T47D (cell line): ENCODE results near the gene ZNF496.
A peak's percentile ranks its signal among the peaks of the same experiment; 100 is the strongest.

Source experiments
- DNase-seq, 2 experiments: peaks; one replicate each; pipeline versions ENCODE4 v3.0.0 to v3.0.0-alpha.2; 2011 to 2012; ENCODE audit warnings: low read depth in 1 of 2, low spot score in 1 of 2
- JUND ChIP-seq: IDR thresholded peaks from 2 replicates; pipeline ENCODE4 v1.6.1; 2012; ENCODE audit warnings: low read depth
- in situ Hi-C: cut with HindIII; loops from 2 replicates; pipeline ENCODE4 v1.10.0; 2016; ENCODE audit warnings: low sequenced_read_pairs, low pct_unique_long_range_greater_than_20kb

The ZNF496 gene

DNA sequence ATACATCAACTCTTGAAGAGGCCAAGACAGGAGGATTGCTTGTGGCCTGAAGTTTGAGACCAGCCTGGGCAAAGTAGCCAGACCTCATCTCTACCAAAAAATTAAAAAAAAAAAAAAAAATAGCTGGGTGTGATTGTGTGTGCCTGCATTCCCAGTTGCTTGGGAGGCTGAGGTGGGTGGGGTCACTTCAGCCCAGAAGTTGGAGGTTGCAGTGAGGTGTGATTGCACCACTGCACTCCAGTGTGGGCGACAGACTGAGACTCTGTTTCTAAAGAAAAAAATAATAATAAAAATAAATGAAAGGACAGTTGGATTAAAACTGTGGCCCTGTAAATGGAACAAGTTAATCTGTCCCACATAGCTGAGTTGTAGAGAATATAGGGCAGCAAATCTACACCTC is 18.9 kb upstream of the ZNF496 start:
- TF ChIP-seq JUND: no peak
- DNase-seq: no peak
- in situ Hi-C loops: no loop called here

DNA sequence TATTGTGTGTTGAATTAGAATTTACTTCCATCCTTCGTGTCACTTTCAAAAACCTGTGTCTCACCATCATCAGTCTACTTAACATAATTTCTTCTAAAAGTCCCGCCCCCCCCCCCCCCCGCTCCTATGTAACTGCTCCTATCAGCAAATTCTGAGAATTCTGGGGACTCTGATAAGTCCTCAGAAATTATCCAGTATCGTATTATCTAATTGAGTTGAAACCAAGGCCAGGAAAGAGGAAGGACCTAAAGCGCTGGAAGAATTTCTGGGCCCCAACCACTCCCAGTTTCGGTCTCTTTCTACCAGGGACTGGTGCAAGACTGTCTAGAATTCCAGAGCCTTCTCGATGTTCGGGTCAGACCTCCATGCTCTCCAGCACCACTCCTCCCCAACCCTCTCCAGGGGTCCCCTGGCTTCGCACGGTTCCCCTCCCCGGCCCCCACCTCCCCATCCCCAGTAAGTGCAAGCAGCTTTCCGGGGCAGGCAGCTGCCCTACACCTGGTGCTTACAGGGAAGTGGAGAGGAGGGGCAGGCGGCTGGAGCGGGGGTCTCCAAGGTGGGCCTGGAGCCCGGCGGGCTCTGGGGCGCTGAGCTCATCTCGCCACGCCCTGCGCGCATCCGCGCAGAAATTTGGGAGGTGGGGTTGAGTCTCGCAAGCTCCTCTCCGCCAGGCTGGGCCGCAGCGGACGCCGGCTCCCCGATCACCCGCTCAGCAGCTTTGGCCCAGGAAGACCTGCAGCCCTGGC is 16.0 kb upstream of the ZNF496 start:
- in situ Hi-C loops: no loop called here
- no peak for TF ChIP-seq JUND
- no peak for DNase-seq

DNA sequence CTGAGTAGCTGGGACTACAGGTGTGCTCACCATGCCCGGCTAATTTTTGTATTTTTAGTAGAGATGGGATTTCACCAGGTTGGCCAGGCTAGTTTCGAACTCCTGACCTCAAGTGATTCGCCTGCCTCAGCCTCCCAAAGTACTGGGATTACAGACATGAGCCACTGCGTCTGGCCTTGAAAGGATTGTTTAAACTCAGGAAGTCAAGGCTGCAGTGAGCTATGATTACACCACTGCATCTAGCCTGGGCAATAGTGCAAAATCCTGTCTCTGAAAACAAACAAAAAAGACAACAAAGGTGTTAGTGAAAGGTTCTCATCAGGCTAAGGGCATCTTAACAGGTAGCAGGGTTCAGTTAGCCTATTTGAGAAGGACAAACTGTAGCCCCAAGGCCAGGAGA is 14.2 kb upstream of the ZNF496 start:
- DNase-seq: no peak
- TF ChIP-seq JUND: no peak
- in situ Hi-C loops: no loop called here

DNA sequence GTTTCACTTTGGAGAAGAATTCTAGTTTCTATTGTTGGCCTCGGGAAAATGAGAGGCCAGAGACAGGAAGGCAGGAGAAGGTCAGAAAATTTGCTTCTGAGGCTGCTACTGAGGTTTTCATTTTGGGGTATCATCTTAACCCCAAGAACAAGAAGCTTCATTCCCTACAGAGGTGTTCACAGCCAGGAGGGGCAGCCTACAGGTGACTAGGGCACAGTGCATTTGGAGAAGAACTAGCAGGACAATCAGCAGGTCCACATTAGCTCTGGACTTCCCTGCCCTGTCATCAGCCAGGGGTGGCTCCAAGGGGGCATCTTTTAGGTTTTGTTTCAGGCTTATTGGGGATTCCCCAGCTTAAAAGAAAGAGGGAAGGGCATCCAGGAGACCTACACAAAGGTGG is 12.1 kb upstream of the ZNF496 start:
- in situ Hi-C loops: no loop called here
- no peak for TF ChIP-seq JUND
- no peak for DNase-seq

DNA sequence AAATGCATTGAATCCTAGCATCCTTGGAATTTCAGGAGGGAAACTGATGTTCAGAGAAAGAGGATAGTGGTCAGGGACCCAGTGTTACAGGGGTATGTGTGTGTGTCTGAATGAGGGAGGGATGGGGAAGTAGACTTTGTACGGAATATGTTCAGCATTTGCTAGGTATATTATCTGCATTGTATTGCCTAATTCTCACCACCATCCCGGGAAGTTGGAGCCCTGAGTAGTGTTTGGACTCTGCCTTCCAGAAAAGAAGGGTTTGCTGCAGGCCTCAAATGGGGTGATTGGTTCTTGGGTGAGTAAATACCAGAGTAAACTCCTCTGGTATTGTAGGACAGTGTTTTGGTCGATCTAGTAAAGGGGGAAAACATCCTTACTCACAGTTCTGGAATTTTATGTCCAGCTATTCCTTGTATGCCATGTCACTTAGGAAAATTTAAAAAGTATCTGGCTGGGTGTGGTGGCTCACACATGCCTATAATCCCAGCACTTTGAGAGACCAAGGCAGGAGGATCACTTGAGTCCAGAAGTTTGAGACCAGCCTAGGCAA is 7.1 kb upstream of the ZNF496 start:
- DNase-seq: no peak
- TF ChIP-seq JUND: no peak
- in situ Hi-C loops: no loop called here

DNA sequence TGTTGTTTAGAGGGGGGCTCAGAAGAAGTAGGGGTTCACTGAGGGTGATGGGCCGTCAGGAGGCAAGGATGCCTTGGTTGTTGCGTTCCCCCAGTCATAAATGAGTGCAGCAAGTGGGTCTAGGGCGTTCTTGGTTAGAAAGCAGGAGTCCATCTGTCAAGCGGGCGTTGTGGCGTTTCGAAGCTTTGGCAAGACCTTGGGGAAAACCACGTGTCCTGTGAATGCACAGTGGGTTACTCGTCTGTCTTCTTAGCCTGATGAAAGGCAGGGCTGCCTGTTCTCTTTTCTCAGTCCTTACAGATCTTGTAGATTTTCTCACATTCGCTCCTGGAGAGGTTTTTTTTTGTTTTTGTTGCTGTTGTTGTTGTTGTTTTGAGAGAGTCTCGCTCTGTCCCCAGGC is 6.3 kb upstream of the ZNF496 start:
- in situ Hi-C loops: no loop called here
- DNase-seq: no peak
- TF ChIP-seq JUND: no peak

DNA sequence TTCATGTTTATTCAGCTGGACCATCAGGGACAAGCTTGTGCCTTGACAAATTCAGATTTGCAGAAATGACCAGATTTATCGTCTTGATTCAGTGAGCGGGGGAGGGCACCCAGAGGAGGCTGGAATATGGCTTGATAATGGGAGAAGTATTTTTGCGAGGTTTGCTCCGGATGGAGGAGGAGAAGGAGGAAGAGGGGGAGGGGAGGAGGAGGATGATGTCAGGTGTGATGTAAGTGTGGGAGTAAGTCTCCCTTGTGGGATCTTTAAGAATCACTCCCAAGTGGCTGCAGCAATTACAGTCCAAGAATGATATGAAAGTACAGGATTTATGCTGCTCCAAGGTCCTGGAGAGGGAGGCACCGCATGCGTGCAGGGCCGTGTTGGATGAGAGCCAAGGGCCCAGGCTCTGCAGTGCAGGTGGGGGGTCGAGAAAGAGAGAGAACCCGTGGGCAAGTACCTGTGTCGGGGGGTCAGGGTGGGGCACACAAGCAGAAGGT is 5.6 kb upstream of the ZNF496 start:
- DNase-seq: no peak
- TF ChIP-seq JUND: no peak
- in situ Hi-C loops: no loop called here

DNA sequence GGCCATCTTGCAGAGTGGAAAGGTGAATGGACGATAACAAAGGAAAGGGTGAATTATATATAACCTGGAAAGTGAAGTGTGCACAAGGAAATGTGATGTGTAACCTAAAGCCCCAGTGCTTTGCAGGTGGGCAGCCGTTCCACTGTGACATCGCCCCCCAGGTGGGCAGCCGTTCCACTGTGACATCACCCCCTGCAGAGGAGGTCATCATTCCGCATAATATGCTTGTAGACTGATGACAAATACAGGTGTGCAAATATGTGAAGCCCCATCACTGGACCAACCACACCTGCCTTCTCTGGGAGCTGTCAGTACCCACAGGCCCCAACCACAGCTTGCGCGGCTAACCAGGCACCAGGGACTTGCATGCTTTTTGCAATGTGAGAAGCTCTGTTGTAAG is 4.7 kb upstream of the ZNF496 start:
- in situ Hi-C loops: no loop called here
- no peak for DNase-seq
- TF ChIP-seq JUND: no peak

DNA sequence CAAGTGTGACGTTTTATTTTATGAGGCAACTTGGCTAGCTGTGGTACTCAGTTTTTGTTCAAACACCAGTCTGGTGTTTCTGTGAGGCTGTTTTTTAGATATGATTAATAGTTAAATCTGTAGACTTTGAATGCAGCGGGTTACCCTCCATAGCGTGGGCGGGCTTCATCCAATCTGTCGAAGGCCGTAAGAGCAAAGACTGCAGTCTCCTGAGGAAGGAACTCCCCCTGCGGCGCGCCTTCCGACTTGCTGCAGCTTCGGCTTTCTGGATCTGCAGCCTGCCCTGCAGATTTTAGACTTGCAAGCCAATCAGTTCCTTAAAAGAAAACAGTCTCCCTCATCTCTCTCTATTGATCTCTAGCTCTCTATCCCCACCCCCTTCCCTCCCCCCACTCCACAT is 4.2 kb upstream of the ZNF496 start:
- TF ChIP-seq JUND: no peak
- in situ Hi-C loops: no loop called here
- DNase-seq: no peak

DNA sequence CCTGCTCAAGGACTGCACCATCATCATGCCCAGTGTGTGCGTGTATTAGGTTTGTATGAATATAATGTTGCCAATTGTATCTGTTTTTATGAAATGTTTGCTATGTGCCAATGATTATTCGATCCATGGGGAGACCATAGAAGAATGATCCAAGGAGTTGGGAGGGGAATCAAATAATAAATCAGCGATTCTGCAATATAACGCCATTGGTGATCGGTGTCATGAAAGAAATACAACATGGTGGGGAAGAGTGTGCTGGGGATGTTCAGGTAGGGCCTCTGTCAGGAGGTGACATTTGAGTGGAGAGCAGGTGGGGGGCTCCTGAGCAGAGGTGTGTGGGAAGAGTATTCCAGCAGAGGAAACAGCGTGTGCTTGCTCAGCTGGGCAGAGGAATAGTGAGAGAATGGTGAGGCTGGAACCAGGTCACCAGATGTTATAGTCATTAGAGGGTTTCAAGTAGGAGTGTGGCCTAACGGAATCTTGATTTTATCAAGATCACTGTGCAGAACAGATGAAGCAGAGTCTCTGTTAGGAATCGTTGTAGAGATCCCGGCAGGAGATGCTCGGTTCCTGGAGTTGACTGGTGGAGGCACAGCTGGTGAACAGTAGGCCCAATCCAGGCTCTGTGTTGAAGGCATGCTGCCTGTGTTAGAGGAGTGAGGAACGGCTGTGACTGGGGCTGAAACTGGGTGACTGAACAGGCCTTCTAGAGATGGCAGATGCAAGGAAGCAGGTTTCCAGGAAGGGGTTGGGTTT is 2.9 kb upstream of the ZNF496 start:
- in situ Hi-C loops: no loop called here
- no peak for TF ChIP-seq JUND
- no peak for DNase-seq

DNA sequence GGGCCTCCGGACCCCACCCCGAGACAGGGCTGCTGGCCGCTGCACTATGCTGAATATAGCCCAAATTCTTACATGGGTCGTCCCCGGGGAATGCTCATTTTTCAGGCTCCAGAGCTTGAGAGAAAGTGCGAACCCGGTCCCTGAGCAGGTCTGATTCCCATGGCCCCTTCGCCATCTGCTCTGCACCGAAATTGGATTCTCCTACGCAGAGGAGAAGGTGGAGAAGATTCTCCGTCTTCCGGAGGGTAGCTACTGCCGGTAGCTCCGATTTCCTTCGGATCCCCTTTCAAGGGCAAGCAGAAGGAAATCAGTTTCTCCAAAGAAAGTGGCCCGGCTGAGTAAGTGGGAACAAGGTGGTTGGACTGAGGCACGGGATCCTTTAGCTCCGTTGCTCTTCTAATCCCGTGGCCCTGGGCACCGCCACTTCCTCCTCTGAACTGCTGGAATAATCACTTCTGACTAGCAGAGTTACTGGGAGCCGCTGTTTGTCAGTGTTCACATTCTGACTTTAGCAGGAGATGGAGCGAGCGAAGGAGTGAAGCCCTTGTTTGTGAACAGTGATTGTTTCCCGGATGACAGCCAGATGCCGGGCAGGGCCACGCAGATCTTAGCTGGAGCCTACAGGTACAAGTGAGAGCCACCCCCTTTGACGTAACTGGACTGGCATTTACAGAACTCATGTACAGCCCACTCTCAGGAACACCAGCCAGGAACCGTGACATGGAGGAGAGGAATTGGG is 1.1 kb upstream of the ZNF496 start:
- in situ Hi-C loops: no loop called here
- TF ChIP-seq JUND: no peak
- no peak for DNase-seq

DNA sequence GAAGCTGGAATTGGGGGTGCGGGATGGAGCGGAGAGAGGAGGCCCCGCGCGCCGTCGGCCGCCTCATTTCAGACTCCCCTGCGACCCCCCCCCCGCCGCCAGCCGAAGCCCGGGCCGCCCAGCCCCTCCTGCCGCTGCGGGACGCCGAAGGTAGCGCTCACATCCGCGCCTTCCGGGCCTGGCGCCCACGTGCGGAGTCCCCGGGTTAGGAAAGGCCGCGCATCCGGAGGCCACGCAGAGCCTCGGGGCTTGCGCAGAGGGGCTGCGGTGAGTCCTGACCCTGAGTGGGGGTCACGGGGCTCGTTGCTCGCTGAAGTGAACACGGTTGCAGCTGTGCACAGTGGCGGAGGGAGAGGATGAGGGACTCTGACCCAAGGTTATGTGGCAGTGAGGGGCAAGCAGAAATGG is 552 bp upstream of the ZNF496 start:
- no peak for TF ChIP-seq JUND
- peak; percentile 32 to 63 for DNase-seq
- in situ Hi-C loops: no loop called here

DNA sequence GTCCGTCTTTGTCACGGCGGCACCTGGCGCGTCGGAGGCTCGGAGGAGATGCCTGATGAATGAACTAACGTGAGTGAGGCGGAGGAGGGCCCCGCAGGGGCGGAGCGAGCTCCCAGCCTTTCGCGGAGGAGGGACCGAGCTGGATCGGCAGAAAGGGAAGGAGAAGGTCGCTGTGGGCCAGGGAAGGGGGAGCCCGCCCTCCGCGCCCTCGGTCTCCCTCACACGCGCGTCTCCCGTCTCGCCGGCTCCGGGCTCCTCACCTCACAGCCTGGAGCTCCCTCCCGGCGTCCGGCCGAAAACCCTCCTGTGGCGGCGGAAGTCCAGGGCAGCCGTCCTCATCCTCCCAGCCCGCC is 519 bp downstream of the ZNF496 start:
- no peak for TF ChIP-seq JUND
- in situ Hi-C loops: no loop called here
- peak; percentile 87 to 98 for DNase-seq
